ENCODE results near the gene IGFBP1.
A peak's percentile ranks its signal among the peaks of the same experiment; 100 is the strongest.
"Not testable (repeated sequence)": the region's sequence is repeated elsewhere in the genome, so short reads cannot be mapped to it uniquely, and the experiment has no call there.

The IGFBP1 gene

GRCh38 chr7:45888185-45888992, at the start of gene IGFBP1:
Gene IGFBP1, plus strand, starts transcription at chr7:45888488. Its CDS starts 165 bp downstream, at chr7:45888653.
- Histone ChIP-seq H3K27me3 (ENCODE audit: control insufficient read depth, insufficient read depth, low read length) (peaks cover 49% of the 10 kb centered on the region), H3K9me3 (ENCODE audit: control insufficient read depth, insufficient read depth, low read length) (no peaks in the 10 kb centered on the region), H3K4me3 (ENCODE audit: low read depth, low read length) (peak within 1 kb of the TSS; percentile 57), H3K27ac (ENCODE audit: low read depth, low read length) (no peak within 1 kb of the TSS), H3K4me1 (ENCODE audit: control insufficient read depth, insufficient read depth, low read length) (peaks cover 12% of the 10 kb centered on the region; the same call in 1 of the 2 replicates), H3K9ac (ENCODE audit: low read depth, low read length) (no peak within 1 kb of the TSS), H3K36me3 (ENCODE audit: control insufficient read depth, insufficient read depth, low read length) (no peaks in the 10 kb centered on the region)

- not testable (repeated sequence) for H3K27me3 ChIP-seq (ENCODE audit: control insufficient read depth, insufficient read depth, low read length); H3K4me3 ChIP-seq (ENCODE audit: low read depth, low read length); H3K4me1 ChIP-seq (ENCODE audit: control insufficient read depth, insufficient read depth, low read length); H3K27ac ChIP-seq (ENCODE audit: low read depth, low read length); H3K36me3 ChIP-seq (ENCODE audit: control insufficient read depth, insufficient read depth, low read length); H3K9me3 ChIP-seq (ENCODE audit: control insufficient read depth, insufficient read depth, low read length); H3K9ac ChIP-seq (ENCODE audit: low read depth, low read length)
Observed at GRCh38 chr7:45838852-45839251, 49.4 kb upstream of the IGFBP1 start.

GRCh38 chr7:45841926-45842717, 46.2 kb upstream of the IGFBP1 start:
- H3K27me3 ChIP-seq (ENCODE audit: control insufficient read depth, insufficient read depth, low read length); H3K4me1 ChIP-seq (ENCODE audit: control insufficient read depth, insufficient read depth, low read length); H3K27ac ChIP-seq (ENCODE audit: low read depth, low read length); H3K36me3 ChIP-seq (ENCODE audit: control insufficient read depth, insufficient read depth, low read length); H3K9ac ChIP-seq (ENCODE audit: low read depth, low read length); H3K4me3 ChIP-seq (ENCODE audit: low read depth, low read length); H3K9me3 ChIP-seq (ENCODE audit: control insufficient read depth, insufficient read depth, low read length): not testable (repeated sequence)

- H3K4me1 ChIP-seq (ENCODE audit: control insufficient read depth, insufficient read depth, low read length); H3K36me3 ChIP-seq (ENCODE audit: control insufficient read depth, insufficient read depth, low read length); H3K4me3 ChIP-seq (ENCODE audit: low read depth, low read length); H3K27ac ChIP-seq (ENCODE audit: low read depth, low read length); H3K9me3 ChIP-seq (ENCODE audit: control insufficient read depth, insufficient read depth, low read length); H3K27me3 ChIP-seq (ENCODE audit: control insufficient read depth, insufficient read depth, low read length); H3K9ac ChIP-seq (ENCODE audit: low read depth, low read length): not testable (repeated sequence)
Observed at GRCh38 chr7:45846536-45846935, 41.8 kb upstream of the IGFBP1 start.

DNA sequence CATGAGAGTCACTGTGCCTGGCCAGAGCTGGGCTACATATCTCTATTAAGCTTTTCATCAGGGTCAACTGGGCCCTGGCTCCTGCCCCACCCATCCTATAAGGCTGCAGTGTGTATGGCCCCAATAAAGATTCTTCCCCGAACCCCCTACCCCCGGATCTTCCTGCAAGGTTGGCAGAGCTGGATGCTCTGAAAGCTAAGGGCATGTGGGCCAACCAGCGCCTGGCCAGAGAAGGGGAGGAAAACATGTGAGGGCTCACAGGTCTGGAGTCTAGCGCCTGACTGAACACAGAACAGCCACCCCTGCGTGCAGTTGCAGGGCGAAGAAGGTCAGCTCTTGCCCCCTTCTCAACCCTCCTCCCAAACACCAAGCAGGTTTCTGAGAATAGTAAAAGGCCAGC, 39.6 kb upstream of the IGFBP1 start:
- not testable (repeated sequence) for H3K27ac ChIP-seq (ENCODE audit: low read depth, low read length); H3K9ac ChIP-seq (ENCODE audit: low read depth, low read length); H3K4me1 ChIP-seq (ENCODE audit: control insufficient read depth, insufficient read depth, low read length); H3K36me3 ChIP-seq (ENCODE audit: control insufficient read depth, insufficient read depth, low read length); H3K9me3 ChIP-seq (ENCODE audit: control insufficient read depth, insufficient read depth, low read length); H3K4me3 ChIP-seq (ENCODE audit: low read depth, low read length); H3K27me3 ChIP-seq (ENCODE audit: control insufficient read depth, insufficient read depth, low read length)

GRCh38 chr7:45852984-45853383, 35.3 kb upstream of the IGFBP1 start:
- not testable (repeated sequence) for H3K4me3 ChIP-seq (ENCODE audit: low read depth, low read length); H3K36me3 ChIP-seq (ENCODE audit: control insufficient read depth, insufficient read depth, low read length); H3K4me1 ChIP-seq (ENCODE audit: control insufficient read depth, insufficient read depth, low read length); H3K9ac ChIP-seq (ENCODE audit: low read depth, low read length); H3K27me3 ChIP-seq (ENCODE audit: control insufficient read depth, insufficient read depth, low read length); H3K9me3 ChIP-seq (ENCODE audit: control insufficient read depth, insufficient read depth, low read length); H3K27ac ChIP-seq (ENCODE audit: low read depth, low read length)

DNA sequence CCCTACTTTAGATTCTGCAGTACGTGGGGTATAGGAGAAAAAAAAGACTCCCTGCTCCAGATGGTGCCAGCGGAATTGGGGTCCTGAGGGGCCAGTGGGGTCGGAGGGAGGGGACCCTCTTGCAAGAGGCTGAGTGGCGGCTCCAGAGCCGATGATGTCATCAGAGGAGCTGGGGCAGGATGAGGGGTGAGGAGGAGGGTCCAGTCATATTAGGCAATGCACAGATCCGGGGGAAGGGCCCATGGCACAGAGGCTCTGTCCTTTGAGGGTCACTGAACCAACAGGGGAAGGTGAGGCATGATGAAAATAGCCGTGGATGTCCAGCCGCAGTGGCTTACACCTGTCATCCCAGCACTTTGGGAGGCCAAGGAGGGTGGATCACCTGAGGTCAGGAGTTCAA, 34.8 kb upstream of the IGFBP1 start:
- H3K36me3 ChIP-seq (ENCODE audit: control insufficient read depth, insufficient read depth, low read length); H3K9me3 ChIP-seq (ENCODE audit: control insufficient read depth, insufficient read depth, low read length); H3K4me1 ChIP-seq (ENCODE audit: control insufficient read depth, insufficient read depth, low read length); H3K27ac ChIP-seq (ENCODE audit: low read depth, low read length); H3K4me3 ChIP-seq (ENCODE audit: low read depth, low read length); H3K27me3 ChIP-seq (ENCODE audit: control insufficient read depth, insufficient read depth, low read length); H3K9ac ChIP-seq (ENCODE audit: low read depth, low read length): not testable (repeated sequence)

GRCh38 chr7:45855680-45856079, 32.6 kb upstream of the IGFBP1 start:
- H3K36me3 ChIP-seq (ENCODE audit: control insufficient read depth, insufficient read depth, low read length); H3K9me3 ChIP-seq (ENCODE audit: control insufficient read depth, insufficient read depth, low read length); H3K4me1 ChIP-seq (ENCODE audit: control insufficient read depth, insufficient read depth, low read length); H3K27me3 ChIP-seq (ENCODE audit: control insufficient read depth, insufficient read depth, low read length); H3K27ac ChIP-seq (ENCODE audit: low read depth, low read length); H3K4me3 ChIP-seq (ENCODE audit: low read depth, low read length); H3K9ac ChIP-seq (ENCODE audit: low read depth, low read length): not testable (repeated sequence)

- H3K4me3 ChIP-seq (ENCODE audit: low read depth, low read length); H3K27me3 ChIP-seq (ENCODE audit: control insufficient read depth, insufficient read depth, low read length); H3K9me3 ChIP-seq (ENCODE audit: control insufficient read depth, insufficient read depth, low read length); H3K27ac ChIP-seq (ENCODE audit: low read depth, low read length); H3K4me1 ChIP-seq (ENCODE audit: control insufficient read depth, insufficient read depth, low read length); H3K9ac ChIP-seq (ENCODE audit: low read depth, low read length); H3K36me3 ChIP-seq (ENCODE audit: control insufficient read depth, insufficient read depth, low read length): not testable (repeated sequence)
Observed at GRCh38 chr7:45856888-45857287, 31.4 kb upstream of the IGFBP1 start.

DNA sequence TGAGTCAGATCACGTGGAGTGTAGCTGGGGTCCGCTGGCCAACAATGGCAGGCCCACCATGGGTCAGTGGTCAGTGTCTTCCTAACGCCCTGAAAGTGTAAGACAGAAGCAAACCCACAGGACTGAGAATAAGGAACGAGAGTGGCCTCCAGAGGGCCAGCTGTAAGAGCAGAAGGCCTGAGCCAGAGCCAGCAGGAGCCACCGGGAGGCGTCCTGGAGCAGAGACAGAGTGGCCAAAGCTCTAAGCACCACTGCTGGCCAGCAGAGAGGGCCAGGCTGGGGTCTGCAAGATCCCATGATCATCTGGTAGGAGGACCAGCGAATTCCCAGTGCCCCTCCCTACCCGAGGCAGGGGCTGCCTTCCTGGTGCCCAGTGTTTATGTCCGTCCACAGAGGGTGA, 24.6 kb upstream of the IGFBP1 start:
- Histone ChIP-seq H3K4me3 (ENCODE audit: low read depth, low read length) (no peak overlapping the region), H3K9ac (ENCODE audit: low read depth, low read length) (no peak overlapping the region), H3K9me3 (ENCODE audit: control insufficient read depth, insufficient read depth, low read length) (no peaks in the 10 kb centered on the region), H3K27ac (ENCODE audit: low read depth, low read length) (no peak overlapping the region), H3K36me3 (ENCODE audit: control insufficient read depth, insufficient read depth, low read length) (no peaks in the 10 kb centered on the region), H3K27me3 (ENCODE audit: control insufficient read depth, insufficient read depth, low read length) (no peaks in the 10 kb centered on the region), H3K4me1 (ENCODE audit: control insufficient read depth, insufficient read depth, low read length) (no peaks in the 10 kb centered on the region)

GRCh38 chr7:45865594-45866410, 22.5 kb upstream of the IGFBP1 start:
- H3K9me3 ChIP-seq (ENCODE audit: control insufficient read depth, insufficient read depth, low read length), result no peaks in the 10 kb centered on the region
- no peaks in the 10 kb centered on the region for H3K36me3 ChIP-seq (ENCODE audit: control insufficient read depth, insufficient read depth, low read length)
- no peak overlapping the region for H3K9ac ChIP-seq (ENCODE audit: low read depth, low read length)
- H3K4me3 ChIP-seq (ENCODE audit: low read depth, low read length), result no peak overlapping the region
- H3K27ac ChIP-seq (ENCODE audit: low read depth, low read length), result no peak overlapping the region
- H3K4me1 ChIP-seq (ENCODE audit: control insufficient read depth, insufficient read depth, low read length), result no peaks in the 10 kb centered on the region
- no peaks in the 10 kb centered on the region for H3K27me3 ChIP-seq (ENCODE audit: control insufficient read depth, insufficient read depth, low read length)

Data from HUES48 (cell line).